A673 (cell line): ENCODE measurements around the gene CRBN. TPM values are rescaled to one million over a fixed set of nuclear protein-coding genes. Genes with fewer than 3 reads are reported as not detected.

Experiments
- BruUV-seq: library from RNA; stranded (reverse); fragments of 400-500 nt; replicated peaks from 2 replicates; lab custom pipeline; 2021; lab: Mats Ljungman, UMichigan
- CTCF ChIA-PET: fragments of 300-600 bp; sonication (Branson Sonifier 250); formaldehyde crosslinking; loops from one replicate; lab custom pipeline; 2022; ENCODE audit warnings: antibody characterized with exemption; lab: Charles Lee
- POLR2A ChIA-PET: fragments of 300-600 bp; sonication (Branson Sonifier 250); formaldehyde crosslinking; loops from one replicate; lab custom pipeline; 2022; ENCODE audit warnings: antibody characterized with exemption; ENCODE audit not compliant: low non-redundant PET; lab: Charles Lee
- DNase-seq: peaks from one replicate; pipeline ENCODE4 v3.0.0-alpha.2; 2015; ENCODE audit warnings: low spot score
- H3K27ac ChIP-seq: fragments of 200-600 bp; sonication (generic); 2 replicates; pipeline ENCODE4 v1.5.1; 2016; ENCODE audit warnings: mixed run types, low read depth, mild to moderate bottlenecking, mixed read lengths, antibody characterized with exemption, low read length; ENCODE audit not compliant: poor library complexity, severe bottlenecking
- H3K27me3 ChIP-seq: fragments of 200-600 bp; sonication (generic); replicated peaks from 2 replicates; pipeline ENCODE4 v1.6.1; 2017; ENCODE audit warnings: mixed run types, low read depth, mild to moderate bottlenecking, mixed read lengths, antibody characterized with exemption, low read length; ENCODE audit not compliant: insufficient read depth, poor library complexity
- H3K36me3 ChIP-seq: fragments of 200-600 bp; sonication (generic); 2 replicates; pipeline ENCODE4 v1.6.1; 2016; ENCODE audit warnings: mixed run types, mild to moderate bottlenecking, mixed read lengths, antibody characterized with exemption, low read length; ENCODE audit not compliant: insufficient read depth, poor library complexity, severe bottlenecking
- H3K4me1 ChIP-seq: fragments of 200-600 bp; sonication (generic); 2 replicates; pipeline ENCODE4 v1.6.1; 2017; ENCODE audit warnings: mixed run types, mild to moderate bottlenecking, mixed read lengths, antibody characterized with exemption, low read length; ENCODE audit not compliant: insufficient read depth, poor library complexity, severe bottlenecking
- H3K4me3 ChIP-seq: fragments of 200-600 bp; sonication (generic); 2 replicates; pipeline ENCODE4 v1.5.1; 2016; ENCODE audit warnings: low read depth, mixed run types, mild to moderate bottlenecking, mixed read lengths, low read length; ENCODE audit not compliant: poor library complexity, severe bottlenecking
- H3K9me3 ChIP-seq: fragments of 200-600 bp; sonication (generic); 2 replicates; pipeline ENCODE4 v1.6.1; 2016; ENCODE audit warnings: mixed run types, low read depth, mild to moderate bottlenecking, mixed read lengths, antibody characterized with exemption, low read length; ENCODE audit not compliant: poor library complexity, severe bottlenecking
- CTCF ChIP-seq: fragments of 300-800, 200-600 bp; sonication (generic); conservative IDR thresholded peaks from 2 replicates; pipeline ENCODE4 v1.5.1; 2017; ENCODE audit warnings: low read depth, mild to moderate bottlenecking, antibody characterized with exemption, low read length, moderate library complexity, mixed read lengths
- EZH2 ChIP-seq: fragments of 200-600 bp; sonication (generic); IDR thresholded peaks from 2 replicates; pipeline ENCODE4 v1.6.1; 2017; ENCODE audit warnings: borderline replicate concordance, low read depth, mild to moderate bottlenecking, mixed read lengths, antibody characterized with exemption, low read length; ENCODE audit not compliant: poor library complexity, severe bottlenecking
- intact Hi-C: fragments of 100-400 bp; cut with micrococcal nuclease; formaldehyde crosslinking; loops from one replicate; pipeline ENCODE4 v1.10.0; 2022; ENCODE audit not compliant: unreplicated experiment
- total RNA-seq: library from RNA; stranded (reverse); gene quantifications from 2 replicates; pipeline ENCODE4 v1.2.3, GENCODE V29; 2021

The CRBN gene
- total RNA-seq, 1 experiment from 2014 or later: 41.6 TPM

GRCh38 chr3:3126477-3127431, 52.7 kb downstream of the CRBN start, which contains the start of gene TRNT1:
TSS of gene TRNT1 (plus strand) at chr3:3126940. CDS start at chr3:3129041, 2,101 bp downstream.
- no TSS peak for BruUV-seq
- no peak for TF ChIP-seq CTCF
- no peak for TF ChIP-seq EZH2
- CTCF ChIA-PET: no interaction called here
- Histone ChIP-seq H3K4me3 (peak within 1 kb of the TSS; percentile 80), H3K36me3 (peaks cover 26% of the 10 kb centered on the region), H3K4me1 (peaks cover 9% of the 10 kb centered on the region), H3K9me3 (no peaks in the 10 kb centered on the region), H3K27ac (peak within 1 kb of the TSS; percentile 96), H3K27me3 (no peaks in the 10 kb centered on the region)
- intact Hi-C loops: no loop called here
- POLR2A ChIA-PET: no interaction called here
- DNase-seq: peak; percentile 96

- POLR2A ChIA-PET: no interaction called here
- TF ChIP-seq EZH2 (no peak), CTCF (no peak)
- Histone ChIP-seq H3K27ac (peak overlapping the region; percentile 96), H3K4me3 (peak overlapping the region; percentile 80), H3K9me3 (no peaks in the 10 kb centered on the region), H3K36me3 (peaks cover 22% of the 10 kb centered on the region), H3K27me3 (no peaks in the 10 kb centered on the region), H3K4me1 (peaks cover 9% of the 10 kb centered on the region)
- CTCF ChIA-PET: no interaction called here
- DNase-seq: no peak
- intact Hi-C loops: no loop called here
- TSS peak; percentile 88 for BruUV-seq
Measured at GRCh38 chr3:3125977-3126376, 53.5 kb downstream of the CRBN start.

- DNase-seq: peak; percentile 65
- Histone ChIP-seq H3K4me1 (no peaks in the 10 kb centered on the region), H3K36me3 (no peaks in the 10 kb centered on the region), H3K27me3 (no peaks in the 10 kb centered on the region), H3K4me3 (no peak overlapping the region), H3K9me3 (no peaks in the 10 kb centered on the region), H3K27ac (no peak overlapping the region)
- intact Hi-C loops: no loop called here
- BruUV-seq: no TSS peak
- ChIA-PET CTCF (no interaction called here), POLR2A (no interaction called here)
- TF ChIP-seq CTCF (no peak), EZH2 (no peak)
Measured at GRCh38 chr3:3119393-3119851, 60.1 kb downstream of the CRBN start.
